Ishikawa (cell line): ENCODE results near the gene USP17L19.
"Not testable (repeated sequence)": the region's sequence is repeated elsewhere in the genome, so short reads cannot be mapped to it uniquely, and the experiment has no call there.

ENCODE experiments used
- CREB1 ChIP-seq: IDR thresholded peaks from 2 replicates; pipeline ENCODE4 v1.6.1; 2012; ENCODE audit warnings: low read depth
- FOXM1 ChIP-seq: IDR thresholded peaks from 2 replicates; pipeline ENCODE4 v1.6.1; 2012; ENCODE audit warnings: low read depth, borderline replicate concordance
- TF ChIP-seq, protein P1 (sequence below): IDR thresholded peaks from 2 replicates; pipeline ENCODE4 v1.6.1; 2012

DNA sequence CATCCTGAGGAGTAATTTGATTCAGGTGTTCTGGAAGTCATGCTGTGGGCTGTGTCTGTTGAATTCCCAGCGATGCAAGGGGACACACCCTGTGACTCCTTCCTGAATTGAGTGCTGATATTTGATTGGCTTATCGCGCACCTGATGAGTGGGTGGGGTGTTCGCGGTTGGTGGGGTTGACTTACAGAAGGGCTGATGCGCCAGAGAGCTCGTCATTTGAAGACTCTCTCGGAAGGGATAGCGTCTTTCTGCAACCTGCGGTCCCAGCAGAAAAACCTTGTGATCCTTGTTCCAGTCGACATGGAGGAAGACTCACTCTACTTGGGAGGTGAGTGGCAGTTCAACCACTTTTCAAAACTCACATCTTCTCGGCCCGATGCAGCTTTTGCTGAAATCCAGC is 33.3 kb upstream of the USP17L19 start, which contains the start of gene USP17L12:
- TF ChIP-seq, protein P1, sequence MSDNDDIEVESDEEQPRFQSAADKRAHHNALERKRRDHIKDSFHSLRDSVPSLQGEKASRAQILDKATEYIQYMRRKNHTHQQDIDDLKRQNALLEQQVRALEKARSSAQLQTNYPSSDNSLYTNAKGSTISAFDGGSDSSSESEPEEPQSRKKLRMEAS, result not testable (repeated sequence)
- TF ChIP-seq CREB1, FOXM1: not testable (repeated sequence)
